Stimulated activated CD8-positive, alpha-beta memory T cell treated with anti-CD3 and anti-CD28 coated beads, Interleukin-15, amount 100 ng/mL, for 1 hour (primary cell): Measurements from ENCODE around the gene CDKN1C.
A peak's percentile ranks its signal among the peaks of the same experiment; 100 is the strongest.
"Not testable (repeated sequence)": the region's sequence is repeated elsewhere in the genome, so short reads cannot be mapped to it uniquely, and the experiment has no call there.

Experiments used
- DNase-seq: peaks from one replicate; pipeline ENCODE4 v3.0.0-alpha.2; 2020; ENCODE audit warnings: low read depth

CDKN1C gene

DNA sequence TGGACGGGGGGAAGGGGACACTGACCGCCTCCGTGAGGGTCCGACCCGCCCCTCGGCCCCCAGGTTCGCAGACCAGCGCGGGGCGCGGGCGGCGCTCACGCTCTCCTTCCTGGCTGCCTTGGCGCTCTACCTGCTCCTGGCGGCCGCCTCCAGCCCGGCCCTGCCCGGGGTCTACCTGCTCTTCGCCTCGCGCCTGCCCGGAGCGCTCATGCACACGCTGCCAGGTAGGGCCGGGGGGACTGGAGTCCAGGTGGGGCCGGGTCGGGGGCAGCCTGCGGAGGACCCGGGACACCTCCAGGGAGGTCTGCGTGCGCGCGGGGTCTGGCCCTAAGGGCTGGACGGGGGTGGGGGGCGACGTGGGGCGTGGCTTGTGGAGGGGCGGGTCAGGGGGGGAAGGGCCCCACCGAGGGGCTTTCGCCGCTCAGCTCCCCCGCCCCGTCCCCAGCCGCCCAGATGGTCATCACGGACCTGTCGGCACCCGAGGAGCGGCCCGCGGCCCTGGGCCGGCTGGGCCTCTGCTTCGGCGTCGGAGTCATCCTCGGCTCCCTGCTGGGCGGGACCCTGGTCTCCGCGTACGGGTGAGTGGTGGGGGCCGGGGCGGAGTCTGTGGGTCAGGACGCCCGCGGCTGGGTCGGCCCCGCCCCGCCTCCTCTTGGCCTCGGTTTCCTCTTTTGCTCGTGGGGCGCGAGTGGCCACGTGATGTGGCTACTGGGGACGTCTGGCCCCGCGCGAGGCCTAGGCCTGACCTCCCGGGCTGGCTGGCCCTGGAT, 23.7 kb upstream of the CDKN1C start:
- no peak for DNase-seq

DNA sequence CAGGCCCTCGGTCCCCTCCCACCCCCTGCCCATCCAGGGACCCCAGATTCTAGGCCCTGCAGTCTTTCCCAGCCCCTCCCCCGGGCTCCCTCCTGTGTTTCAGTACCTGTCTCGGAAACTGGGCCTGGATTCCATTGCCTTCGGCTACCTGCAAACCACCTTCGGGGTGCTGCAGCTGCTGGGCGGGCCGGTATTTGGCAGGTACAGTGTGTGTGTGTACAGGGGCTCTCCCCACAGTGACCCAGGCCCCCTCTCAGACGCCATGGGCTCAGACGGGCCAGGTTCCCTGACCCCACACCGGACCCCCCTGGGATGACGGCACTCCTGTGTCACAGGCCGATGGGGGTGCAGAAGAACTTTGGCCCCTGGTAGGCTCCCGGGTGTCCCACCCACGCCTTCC, 22.6 kb upstream of the CDKN1C start:
- no peak for DNase-seq

DNA sequence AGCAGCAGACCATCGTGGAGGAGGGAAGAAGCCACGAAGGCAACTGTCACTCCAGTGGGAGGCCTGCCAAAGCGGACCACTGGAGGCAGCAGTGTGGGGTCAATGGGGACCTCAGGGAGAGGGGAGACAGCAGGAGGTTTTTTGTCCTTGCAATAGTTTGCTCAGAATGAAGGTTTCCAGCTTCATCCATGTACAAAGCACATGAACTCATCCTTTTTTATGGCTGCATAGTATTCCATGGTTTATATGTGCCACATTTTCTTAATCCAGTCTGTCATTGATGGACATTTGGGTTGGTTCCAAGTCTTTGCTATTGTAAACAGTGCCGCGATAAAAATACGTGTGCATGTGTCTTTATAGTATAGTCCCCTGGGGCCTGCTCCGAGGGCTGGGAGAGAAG, 19.7 kb upstream of the CDKN1C start:
- DNase-seq, result not testable (repeated sequence)

DNA sequence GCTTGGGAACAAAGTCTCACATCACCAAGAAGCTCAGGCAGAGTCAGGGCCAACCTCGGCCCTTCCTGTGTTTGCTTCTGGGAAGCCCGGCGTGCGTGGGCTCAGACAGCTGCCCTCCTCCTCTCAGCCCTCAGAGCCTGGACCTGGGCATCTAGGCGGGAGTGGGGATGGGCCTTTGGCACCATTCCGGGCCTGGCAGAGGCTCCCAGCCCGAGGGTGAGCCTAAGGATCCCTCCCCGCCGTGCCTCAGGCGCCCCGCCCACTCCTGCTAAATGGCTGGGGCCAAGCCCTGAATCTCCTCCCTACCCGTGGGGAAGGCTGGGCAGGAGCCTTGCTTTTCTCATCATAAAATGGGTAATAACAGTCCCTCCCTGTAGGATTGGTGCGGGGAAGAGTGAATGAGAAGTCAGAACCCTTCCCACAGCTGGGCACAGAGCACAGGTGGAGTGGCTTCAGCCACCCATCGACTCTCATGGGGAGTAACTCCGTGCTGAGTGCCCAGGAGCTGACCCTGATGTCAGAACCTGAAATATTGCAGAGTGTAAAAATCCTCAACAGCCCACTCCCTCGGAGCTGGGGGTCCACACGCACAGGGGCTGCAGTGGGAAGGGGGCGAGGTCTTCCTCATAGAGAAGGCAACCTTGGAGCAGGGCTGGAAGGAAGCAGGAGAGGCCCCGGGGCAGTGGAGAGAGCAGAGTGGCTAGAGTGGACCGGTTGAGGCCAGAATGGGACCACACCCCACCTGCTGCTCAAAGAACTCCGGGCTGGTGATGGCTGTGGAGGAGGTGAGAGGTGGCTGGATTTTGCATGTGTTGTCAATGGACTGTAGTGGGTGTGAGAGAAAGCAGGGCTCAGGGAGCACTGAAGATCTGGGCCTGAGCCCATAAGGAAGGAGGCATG, 18.8 kb upstream of the CDKN1C start:
- no peak for DNase-seq

DNA sequence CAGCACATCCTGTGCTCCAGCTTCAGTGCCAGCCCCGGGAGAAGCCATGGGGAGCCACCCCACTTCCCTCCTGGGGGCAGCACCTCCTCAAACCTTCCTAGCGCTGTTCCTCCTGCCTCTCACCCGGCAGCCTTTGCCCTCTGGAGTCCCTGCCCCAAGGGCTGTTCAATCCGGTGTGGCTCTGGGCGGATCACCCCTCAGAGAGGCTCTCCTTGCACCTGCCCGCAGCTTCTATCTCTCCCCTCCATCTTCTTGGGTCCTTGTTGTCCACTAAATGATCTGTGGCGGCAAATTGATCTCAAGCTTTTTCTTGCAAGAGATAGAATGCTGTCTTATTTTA, 18.1 kb upstream of the CDKN1C start:
- no peak for DNase-seq

DNA sequence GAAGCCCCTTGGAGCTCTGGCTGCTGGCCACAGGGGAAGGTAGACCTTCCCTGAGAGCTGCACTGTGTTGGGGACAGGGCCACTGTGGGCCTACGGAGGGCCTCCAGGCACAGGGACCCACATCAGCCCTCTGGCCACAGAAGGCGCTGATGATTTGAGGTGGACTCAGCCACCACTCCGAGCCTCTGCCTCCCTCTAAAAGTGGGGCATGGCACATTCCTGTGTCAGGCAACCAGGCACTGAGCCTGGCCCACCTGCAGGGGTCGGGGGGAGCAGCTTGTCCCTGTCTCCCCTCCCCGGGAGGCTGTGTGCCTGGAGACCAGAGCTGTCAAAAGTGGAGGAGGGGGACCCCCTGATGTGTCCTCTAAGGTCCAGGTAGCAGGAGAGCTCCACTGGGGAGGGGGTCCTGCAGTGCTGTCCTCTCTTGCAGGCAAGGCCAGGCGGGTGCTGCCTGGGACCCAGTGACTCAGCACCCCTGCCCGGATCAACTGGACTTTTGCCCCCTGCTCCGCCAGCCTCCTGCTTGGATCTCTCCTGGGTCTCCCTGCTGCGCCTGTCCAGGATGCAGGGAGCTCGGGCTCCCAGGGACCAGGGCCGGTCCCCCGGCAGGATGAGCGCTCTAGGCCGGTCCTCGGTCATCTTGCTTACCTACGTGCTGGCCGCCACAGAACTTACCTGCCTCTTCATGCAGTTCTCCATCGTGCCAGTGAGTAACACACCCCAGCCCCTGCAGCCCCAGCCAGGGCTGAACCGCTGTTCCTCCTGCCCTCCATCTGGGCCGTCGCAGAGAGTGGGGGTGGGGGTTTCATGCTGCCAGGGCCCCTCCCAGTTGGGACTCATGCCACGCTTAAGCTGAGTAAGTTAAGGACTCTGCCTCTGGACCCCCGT, 17.5 kb upstream of the CDKN1C start:
- no peak for DNase-seq

DNA sequence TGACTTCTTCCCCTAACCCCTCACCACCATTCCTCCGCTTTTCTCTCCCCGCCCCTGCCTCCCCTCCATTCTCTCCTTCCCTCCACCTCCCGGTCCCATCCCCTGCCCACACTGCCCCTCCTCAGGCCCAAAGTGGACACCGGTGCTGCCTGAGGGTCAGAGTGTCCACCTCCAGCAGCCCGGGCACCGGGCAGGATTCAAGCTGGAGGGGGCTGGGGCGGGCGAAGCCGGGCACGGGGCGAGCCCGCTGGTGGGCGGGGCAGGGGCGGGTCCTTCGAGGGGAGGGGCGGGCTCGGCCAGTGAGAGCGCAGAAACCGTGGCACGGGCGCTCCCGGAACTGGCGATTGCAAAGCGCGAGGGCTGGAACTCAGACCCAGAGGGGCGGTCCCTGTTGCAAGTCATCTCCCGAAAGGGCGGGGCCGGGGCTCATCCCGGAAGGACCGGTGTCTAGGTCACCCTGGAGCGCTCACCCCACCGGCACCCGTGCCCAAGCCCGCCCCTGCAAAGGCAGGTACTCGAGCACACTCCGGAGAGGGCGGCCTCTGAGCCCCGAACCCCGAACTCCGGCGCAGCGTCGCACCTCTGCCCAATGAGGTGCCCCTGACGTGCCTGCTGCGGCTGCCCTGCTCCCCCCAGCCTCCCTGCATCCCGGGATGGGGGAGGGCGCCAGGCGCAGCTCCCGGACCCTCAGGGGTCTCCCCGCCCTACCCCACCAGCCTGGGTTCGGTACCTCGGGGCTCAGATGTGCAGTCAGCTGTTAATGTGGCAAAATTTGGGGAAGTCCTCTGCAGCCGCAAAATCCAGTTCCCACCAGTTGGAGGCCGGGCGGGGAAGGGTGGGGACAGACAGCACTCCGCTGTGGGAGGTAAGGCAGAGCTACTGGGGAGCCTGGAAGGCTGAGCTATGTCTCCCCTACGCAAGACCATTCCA, 16.5 kb upstream of the CDKN1C start:
- DNase-seq, result peak; percentile 76

DNA sequence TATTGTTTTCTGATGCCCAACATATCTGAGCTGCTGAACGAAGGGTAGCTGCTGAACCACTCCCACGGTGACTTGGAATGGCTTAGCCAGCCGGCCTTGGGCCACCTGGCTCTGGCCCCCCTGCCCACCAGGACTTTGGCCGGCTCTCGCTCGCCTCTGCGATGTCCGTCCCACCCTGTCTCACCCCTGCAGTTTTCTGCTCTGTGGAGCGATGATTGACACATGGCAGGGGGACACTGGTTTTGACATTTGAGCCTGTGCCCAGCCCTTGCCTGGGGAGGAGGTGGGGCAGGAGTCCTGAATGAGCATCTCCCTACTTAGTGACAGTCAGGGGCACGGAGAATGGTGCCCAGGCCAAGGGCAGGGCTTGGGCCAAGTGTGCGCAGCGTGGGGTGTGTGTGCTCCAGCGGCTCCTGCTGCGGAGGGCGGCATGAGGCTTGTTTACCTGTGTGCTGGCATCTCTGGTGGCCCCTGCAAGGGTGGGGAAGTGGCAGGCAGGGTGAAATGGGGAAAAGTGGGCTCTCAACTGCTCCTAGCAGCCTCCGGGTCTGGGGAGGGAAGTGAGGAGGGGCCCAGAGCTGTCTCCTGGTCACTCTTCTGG, 15.7 kb upstream of the CDKN1C start:
- DNase-seq, result no peak

DNA sequence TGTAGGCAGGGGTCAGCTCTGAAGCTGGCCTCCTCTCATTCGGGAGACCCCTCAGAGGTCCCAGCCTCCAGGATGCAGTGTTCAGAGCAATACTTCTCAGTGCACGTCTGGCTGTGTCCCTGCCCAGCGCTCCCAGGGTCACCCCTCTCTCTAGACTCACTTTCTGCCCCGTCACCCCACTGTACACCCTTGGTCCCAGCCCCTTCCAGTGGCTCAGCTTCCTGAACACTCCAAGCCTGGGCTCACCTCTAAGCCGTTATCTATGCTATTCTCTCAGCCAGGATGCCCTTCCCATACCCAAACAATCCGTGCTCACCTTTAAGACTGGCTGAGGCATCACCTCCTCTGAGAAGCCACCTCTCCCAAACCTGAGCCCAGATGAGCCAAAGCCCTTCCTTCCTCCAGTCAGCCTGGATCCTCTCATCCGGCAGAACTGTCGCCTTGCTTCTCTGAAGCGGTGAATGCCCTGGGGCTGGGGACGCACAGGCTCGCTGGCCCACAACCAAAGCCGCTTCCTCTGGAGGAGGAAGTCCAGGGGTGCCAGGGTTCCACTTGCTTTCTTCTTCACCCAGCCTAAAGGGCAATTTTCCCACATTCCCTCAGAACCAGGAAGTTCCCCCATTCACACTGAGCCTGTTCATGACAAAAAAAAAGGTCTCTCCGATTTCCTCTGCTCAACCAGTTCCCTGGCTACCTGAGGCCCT, 13.7 kb upstream of the CDKN1C start:
- no peak for DNase-seq

DNA sequence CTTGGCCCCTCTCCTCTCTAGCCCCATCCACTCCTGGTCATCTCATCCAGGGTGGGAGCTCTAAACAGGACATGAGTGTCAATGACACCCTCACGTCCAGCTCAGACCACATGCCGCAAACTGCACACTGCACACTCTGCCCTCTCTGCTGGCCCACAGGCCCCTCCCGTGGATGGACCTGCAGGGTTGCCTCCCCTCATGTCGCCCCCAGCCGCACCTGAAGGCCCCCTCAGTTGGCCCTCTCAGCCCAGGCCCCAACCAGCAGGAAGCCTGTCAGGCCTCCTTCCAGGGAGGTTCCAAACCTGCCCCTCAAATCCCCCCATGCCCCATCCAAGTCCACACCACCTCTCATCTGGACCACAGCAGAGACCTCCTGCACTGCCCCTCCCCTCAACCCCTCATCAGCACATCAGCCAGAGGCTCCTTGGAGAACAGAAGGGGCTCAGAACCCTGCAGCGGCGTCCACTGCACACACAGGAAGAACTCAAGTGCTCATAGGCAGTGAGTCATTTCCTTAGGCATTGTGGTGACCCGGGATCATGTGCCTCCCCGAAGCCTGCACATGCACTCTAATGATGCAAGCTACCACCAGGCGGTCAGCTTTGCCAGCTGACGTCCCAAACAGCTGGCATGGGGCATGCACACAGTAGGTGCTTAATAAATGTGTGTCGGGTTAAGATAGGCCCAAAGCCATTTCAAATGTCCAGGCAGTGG, 12.9 kb upstream of the CDKN1C start:
- DNase-seq, result peak; percentile 26

DNA sequence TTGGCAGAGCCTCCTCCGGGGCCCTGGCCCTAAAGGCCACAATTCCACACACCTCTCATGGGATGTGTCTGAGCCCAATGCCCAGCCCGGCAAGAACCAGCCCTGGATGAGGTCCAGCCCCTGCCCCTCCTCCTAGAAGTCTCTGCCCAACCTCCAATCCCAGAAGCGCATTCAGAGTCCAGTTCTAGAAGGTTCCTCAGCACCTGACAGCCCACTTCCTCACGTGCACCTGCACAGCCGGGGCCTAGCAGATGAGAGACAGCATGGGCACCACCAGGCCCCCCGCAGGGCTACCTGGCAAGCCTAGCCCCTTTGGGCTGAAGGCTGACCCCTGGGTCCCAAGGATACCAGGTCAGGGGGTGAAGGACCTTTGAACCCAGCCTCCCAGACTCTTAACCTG, 11.5 kb upstream of the CDKN1C start:
- no peak for DNase-seq

DNA sequence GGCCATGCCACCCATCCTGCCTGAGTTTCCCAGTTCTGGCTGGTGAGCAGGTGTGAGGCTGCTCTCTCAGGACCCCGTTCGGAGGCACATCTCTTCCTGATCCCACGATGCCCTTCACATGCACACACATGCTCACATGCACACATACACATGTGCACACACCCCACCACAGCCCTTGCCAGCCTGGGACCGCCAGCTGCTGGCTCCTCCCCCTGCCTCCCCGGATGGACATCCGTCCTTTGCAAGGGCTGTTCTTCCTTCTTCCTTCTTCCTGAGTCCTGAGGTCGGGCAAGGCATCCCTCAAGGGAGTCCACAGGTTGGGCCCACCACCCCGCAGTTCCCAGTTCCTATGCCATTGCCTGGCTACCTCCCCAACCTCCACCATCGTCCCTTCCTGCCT, 10.5 kb upstream of the CDKN1C start:
- DNase-seq, result no peak

DNA sequence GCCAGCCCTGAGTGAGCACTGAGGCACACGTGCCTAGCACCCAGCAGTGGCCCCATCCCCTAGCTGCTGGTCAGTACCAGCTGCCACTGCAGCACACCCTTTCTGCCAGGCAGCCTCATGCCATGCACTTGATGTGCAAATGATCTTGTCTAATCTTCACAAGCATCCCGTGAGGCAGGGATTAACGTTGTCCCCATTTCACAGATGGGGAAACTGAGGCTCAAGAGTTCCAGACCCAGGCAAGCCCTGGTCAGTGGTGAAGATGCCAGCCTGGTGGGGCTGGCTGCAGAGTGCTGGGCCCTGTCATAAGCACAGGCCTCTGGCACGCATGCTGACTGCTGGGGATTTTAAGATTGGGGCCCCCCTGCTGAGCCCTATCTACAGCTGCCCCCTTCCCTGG, 8.4 kb upstream of the CDKN1C start:
- DNase-seq, result no peak

DNA sequence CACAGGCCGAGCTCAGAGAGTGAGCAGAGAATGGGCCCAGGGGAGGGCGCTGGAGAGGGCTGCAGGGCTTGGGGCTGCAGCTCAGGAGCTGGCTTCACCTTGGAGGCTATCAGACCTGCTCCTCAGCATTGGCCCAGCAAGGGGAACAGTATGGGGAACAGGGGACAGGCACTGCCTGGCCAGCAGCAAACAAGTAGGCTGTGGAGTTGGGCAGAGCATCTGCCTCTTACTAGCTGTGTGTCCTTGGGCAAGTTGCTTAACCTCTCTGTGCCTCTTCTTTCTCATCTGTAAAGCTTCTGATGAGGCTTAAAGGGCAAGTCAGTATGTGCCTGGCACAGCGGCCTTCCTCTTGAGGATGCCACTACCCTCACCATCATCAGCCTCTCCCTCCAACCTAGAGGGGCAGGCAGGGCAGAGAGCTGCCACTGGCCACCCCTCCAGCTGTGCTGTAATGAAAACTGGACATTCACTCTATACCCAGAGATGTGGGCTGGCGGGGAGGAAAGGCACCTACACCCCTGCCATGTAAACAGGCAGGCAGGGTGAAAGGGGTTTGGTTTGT, 7.5 kb upstream of the CDKN1C start:
- DNase-seq, result no peak

DNA sequence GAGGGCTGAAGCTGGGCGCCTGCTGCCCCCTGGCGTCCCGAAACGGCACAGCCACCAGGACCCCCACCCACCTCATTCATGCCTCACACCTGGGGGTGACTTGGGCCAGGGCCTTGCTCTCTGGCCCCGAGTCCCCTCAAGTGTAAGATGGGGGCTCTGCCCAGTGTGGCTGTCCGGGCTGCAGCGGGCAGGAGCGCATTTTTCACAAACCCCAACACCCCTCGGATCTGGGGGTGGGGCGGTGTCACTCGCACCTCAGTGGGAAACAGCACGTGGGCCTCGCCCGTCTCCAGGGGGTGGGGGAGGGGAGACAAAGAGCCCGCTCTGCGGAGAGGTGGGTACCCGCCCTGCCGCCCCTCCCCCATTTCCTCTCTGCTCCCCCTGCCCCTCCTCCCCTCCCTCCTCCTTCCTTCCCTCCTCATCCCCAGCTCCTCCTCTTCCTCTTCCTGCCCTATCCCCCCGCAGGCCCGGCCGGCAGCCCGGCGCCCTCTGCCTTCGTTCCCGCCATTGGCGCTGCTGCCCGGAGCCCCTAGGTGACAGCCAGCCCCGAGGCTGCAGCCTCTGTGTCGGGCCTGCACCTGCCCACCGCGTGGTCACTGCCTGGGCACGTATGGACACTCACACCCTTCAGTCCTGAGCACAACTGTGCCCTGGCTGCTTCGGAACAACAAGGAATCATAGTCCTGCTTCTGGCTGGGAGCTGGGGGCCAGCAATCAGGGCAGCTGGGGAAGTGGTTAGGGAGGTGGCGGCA, 6.8 kb upstream of the CDKN1C start:
- DNase-seq, result peak; percentile 27

DNA sequence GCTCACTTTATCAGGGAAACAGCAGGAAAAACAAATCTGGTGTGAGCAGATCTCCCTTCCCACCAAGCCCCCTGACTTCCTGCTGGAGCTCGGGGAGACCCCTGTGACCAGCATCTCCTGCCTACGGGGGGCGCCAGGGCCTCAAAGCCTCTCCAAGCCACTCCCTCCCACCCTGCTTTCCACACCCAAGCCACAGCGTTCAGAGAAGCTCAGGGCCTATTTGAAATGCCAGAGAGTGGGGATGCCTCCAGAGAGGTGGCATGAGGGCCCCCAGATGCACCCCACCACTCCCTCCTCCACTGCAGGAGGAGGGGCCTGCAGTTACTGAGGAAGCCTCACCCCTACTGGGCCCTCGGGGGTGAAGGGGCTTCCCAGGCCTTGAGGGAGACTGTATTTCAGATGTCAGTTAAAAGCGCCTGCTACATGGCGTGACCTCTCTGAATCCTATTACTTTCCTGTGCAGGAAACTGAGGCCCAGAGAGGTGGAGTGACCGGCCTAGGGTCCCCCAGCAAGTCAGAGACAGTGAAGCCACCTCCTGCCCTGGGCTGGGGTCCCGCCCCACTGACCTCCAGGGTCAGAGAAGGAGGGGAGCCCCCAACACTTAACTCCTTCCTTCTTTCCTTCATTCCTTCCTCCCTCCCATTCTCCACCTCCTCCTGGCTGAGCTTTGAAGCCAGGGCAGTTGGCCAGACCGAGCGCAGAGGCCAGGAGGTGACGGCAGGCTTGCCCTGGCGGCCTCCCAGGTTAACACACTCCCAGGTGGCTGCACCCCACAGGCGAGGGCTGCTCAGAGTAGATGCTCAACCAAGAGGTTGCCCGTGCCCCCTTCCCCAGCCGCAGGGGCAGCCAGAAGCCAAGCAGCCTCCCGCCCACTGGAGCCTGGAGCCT, 6.0 kb upstream of the CDKN1C start:
- DNase-seq, result no peak

DNA sequence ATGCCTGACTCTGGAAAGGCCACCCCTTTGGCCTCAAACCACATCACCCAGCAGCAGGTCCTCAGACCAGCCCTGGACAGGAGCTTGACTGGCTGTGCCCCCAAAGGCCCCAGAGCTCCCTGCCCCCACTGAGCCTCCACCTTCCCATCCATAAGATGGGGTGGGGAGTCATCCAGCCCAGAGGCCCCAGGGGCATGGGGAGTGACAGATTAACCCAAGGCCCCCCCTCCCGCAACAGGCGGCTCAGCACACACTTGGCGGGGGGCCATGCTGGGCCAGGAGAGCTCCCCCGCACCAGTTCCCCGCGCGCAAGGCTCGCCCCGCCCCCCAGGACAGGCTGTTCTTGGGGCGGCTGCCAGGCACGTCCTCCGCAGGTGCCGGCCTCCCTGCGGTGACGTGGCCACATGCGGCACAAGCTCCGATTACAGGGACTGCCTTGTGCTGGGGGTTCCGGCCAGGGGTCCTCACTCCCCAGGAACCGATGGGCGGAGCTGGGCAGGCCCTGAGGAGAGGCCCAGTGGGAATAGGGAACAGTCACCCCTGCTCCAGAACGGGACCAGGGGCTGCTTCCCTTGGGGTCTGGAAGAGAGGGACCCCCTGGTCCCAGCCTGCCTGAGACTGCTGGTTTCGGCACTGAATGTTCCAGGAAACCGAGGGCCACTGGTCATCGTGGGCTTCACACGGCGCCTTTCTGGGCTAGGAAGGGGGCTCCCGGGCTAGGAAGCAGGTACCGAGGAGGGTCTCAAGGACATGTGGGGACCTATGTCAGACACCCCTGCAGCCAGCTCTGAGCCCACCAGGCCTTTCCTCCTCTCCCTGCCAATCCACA, 5.1 kb upstream of the CDKN1C start:
- DNase-seq, result no peak
